Measurements from ENCODE around the gene BAIAP2.
"Not testable (repeated sequence)": the region's sequence is repeated elsewhere in the genome, so short reads cannot be mapped to it uniquely, and the experiment has no call there.

Gene BAIAP2

GRCh38 chr17:81070541-81071246, 35.7 kb downstream of the BAIAP2 start:
- DNase-seq, result no peak

GRCh38 chr17:81071761-81072741, 37.1 kb downstream of the BAIAP2 start:
- no peak for DNase-seq

DNA sequence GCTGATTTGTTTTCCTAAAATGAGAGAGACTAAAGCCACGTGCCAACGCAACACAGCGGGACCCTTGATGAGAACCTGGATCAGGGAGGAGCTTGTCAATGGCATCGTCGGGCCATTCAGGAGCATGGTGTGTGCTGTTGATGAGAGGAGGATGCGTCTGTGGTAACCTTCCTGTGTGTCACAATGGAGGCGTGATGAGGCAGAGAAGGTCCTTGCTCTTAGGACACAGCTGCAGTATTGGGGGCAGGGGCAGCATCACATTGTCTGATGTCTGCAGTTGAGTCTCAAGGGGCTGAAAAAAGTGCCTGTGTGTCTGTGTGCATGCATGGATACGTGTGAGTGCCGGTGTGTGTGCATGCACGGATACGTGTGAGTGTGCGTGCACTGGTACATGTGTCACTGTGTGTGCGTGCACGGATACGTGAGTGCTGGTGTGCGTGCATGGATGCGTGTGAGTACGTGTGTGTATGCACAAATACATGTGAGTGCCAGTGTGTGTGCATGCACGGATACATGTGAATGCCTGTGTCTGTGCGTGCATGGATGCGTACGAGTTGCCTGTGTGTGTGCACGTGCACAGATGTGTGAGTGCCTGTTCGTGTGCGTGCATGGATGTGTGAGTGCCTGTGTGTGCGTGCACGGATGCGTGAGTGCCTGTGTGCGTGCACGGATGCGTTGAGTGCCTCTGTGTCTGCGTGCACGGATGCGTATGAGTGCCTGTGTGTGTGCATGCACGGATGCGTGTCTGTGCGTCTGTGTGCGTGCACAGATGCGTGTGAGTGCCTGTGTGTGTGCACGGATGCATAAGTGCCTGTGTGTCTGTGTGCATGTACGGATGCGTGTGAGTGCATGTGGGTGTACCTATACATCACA, 39.3 kb downstream of the BAIAP2 start:
- DNase-seq, result no peak

DNA sequence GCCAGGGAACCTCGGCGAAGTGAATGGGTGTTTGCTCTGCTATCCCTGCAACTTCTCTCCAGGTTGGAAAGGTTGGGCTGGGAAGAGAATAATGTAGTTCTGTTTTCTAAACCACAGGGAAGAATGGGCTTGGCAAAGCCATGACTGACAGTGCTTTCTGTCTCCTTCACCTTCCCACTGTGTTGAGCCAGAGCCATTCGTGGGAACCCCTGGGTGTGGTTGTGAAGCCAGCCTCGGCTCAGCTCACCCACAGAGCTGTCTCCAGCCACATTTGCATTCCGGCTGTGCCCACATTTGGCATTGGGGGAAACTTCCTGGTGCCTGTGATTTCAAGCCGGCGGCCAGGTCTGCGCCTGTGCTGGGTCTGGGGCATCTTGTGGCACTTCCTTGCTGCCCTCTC, 39.9 kb downstream of the BAIAP2 start:
- no peak for DNase-seq

DNA sequence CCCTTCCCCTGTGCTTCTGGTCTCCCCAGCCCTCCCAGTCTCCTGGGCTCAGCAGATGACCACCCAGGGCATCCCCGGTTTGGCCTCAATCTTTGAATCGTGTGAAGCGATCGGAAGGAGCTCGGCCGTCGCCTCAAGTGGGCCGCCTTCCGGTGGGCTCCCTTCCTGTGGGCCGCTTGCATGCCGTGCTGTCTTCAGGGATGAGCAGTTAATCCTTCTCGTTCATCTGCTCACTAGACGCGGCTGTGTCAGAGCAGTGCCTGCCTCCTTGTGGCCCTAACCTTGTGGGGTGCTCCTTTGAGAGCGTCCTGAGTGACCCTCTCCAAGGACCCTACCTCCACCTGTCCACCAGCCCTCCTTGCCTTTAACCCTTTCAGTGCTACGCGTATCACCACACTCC, 40.4 kb downstream of the BAIAP2 start:
- DNase-seq, result no peak

GRCh38 chr17:81076141-81076679, 41.3 kb downstream of the BAIAP2 start:
- no peak for DNase-seq

GRCh38 chr17:81078026-81078913, 43.3 kb downstream of the BAIAP2 start:
- not testable (repeated sequence) for DNase-seq

GRCh38 chr17:81080019-81080418, 45.1 kb downstream of the BAIAP2 start:
- no peak for DNase-seq

GRCh38 chr17:81081222-81082176, 46.5 kb downstream of the BAIAP2 start:
- no peak for DNase-seq

GRCh38 chr17:81082177-81083073, 47.5 kb downstream of the BAIAP2 start:
- no peak for DNase-seq

- no peak for DNase-seq
Observed at GRCh38 chr17:81083125-81083765, 48.3 kb downstream of the BAIAP2 start.

DNA sequence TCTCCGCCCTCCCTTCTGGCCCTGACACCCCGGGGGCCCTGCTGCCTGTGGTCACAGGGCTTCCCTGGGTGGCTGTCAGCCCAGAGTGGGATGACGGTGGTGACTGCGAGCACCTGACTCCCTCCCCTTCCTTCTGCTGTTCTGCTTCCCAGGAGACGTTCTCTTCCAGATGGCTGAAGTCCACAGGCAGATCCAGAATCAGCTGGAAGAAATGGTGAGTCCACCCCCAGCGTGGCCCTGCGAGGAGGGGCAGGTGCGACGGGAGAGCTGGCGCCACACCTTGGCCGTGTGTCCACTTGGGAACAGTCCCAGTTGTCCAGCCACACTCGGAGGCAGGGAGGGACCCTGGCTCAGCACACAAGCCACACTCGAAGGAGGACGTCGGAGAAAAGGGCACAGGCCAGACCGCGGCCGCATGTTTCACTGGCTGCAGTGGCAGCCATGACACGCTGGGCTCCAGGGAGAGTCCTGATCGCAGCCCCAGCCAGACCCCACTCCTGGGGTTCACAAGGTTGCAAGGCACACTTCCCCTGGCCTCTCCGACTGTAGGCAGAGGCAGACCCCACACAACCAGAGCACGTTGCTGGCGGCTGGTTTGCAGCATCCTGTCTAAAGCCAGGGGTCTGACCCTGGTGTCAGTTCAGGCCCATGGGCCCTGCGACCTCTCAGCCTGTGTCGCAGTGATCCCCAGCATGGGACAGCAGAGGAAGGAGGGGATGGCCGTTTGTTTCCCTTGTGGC, 49.9 kb downstream of the BAIAP2 start:
- DNase-seq, result no peak

DNA sequence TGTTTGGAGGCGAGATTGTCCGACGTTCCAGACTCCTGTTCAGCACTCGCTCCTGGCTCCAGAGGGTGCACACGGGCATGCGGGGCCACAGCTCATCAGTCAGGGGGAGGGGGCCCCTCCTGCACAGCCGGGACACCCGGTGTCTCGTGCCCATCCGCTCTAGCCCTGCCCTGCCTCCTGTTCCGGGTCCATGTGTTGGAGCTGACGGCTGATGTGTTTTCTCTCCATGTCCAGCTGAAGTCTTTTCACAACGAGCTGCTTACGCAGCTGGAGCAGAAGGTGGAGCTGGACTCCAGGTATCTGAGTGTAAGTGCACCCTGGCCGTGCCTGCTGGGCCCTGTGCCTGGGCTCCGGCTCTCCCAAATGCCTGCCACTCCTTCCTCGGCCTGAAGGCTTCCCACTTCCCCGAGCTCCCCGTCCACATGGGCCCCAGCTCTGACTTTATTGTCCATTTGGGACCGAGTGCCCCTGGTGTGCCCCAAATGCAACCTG, 50.5 kb downstream of the BAIAP2 start:
- no peak for DNase-seq

DNA sequence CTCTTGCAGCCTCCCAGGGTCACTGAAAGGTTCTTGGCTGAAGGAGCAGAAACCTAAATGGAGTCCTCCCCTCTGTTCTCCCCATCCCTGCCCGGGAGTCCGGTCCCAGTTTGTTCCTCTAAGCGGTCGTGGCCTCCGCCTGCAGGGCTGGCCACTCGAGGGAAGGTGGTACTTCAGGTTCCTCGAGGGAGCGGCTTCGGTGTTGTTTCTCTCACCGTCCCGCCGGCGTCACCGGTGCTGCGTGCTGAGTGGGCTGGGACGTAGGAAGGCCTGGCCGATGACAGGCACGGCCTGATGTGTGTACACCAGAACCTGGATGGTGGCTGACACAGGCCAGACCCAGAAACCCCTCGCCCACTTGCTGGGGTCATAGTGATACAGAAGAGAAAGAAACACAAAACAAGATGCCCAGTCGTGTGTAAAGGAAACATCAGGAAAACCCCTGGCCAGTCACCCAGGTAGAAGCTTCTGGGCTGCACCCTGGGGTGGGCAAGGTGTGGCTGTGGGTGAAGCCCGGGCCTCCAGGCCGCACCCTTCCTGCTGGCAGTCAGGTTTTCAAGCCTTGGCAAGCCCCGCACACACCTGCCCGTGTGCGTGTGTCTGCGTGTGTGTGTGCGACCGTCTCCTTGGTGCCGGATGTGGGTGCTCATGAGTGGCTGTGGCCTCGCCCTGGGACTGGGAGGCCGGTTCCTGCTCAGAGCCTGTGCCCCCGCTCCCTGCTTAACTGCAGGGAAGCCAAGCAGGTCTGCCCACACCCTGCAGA, 52.0 kb downstream of the BAIAP2 start:
- no peak for DNase-seq

- peak; percentile 74 for DNase-seq
Observed at GRCh38 chr17:81090361-81091136, 55.6 kb downstream of the BAIAP2 start.

GRCh38 chr17:81091154-81091553, 56.2 kb downstream of the BAIAP2 start:
- DNase-seq, result no peak
